DND-41 (cell line): ENCODE data around the gene LCT.

ENCODE experiments used
- EZH2 ChIP-seq: IDR thresholded peaks from 3 replicates; pipeline ENCODE4 v1.6.1; 2012; ENCODE audit warnings: borderline replicate concordance, low read depth, mild to moderate bottlenecking, moderate library complexity, low read length, inconsistent platforms; ENCODE audit not compliant: severe bottlenecking
- TF ChIP-seq, protein P1 (sequence below): IDR thresholded peaks from 2 replicates; pipeline ENCODE4 v1.5.1; 2012; ENCODE audit warnings: borderline replicate concordance, low read length, moderate library complexity, mild to moderate bottlenecking; ENCODE audit not compliant: poor library complexity, severe bottlenecking; ENCODE audit errors: extremely low read depth

- TF ChIP-seq, protein P1, sequence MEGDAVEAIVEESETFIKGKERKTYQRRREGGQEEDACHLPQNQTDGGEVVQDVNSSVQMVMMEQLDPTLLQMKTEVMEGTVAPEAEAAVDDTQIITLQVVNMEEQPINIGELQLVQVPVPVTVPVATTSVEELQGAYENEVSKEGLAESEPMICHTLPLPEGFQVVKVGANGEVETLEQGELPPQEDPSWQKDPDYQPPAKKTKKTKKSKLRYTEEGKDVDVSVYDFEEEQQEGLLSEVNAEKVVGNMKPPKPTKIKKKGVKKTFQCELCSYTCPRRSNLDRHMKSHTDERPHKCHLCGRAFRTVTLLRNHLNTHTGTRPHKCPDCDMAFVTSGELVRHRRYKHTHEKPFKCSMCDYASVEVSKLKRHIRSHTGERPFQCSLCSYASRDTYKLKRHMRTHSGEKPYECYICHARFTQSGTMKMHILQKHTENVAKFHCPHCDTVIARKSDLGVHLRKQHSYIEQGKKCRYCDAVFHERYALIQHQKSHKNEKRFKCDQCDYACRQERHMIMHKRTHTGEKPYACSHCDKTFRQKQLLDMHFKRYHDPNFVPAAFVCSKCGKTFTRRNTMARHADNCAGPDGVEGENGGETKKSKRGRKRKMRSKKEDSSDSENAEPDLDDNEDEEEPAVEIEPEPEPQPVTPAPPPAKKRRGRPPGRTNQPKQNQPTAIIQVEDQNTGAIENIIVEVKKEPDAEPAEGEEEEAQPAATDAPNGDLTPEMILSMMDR, result no peak
- TF ChIP-seq EZH2, result no peak
Measured at GRCh38 chr2:135843671-135844070, 6.7 kb upstream of the LCT start.
